Measurements from ENCODE around the gene TRIM46.
A peak's percentile ranks its signal among the peaks of the same experiment; 100 is the strongest.

The TRIM46 gene

GRCh38 chr1:155176544-155177071 lies 3.0 kb downstream of the TRIM46 start:
- H4K20me1 ChIP-seq (ENCODE audit: low read depth, low read length): no peaks in the 10 kb centered on the region
- H3K27me3 ChIP-seq (ENCODE audit: low read length): no peaks in the 10 kb centered on the region
- no peaks in the 10 kb centered on the region for H3K9me2 ChIP-seq (replicated peaks; ENCODE audit: insufficient read depth, low read length)
- H3K36me3 ChIP-seq (ENCODE audit: low read length): no peaks in the 10 kb centered on the region
- H3K9ac ChIP-seq (ENCODE audit: low read length): no peak overlapping the region
- H2AFZ ChIP-seq (ENCODE audit: low read depth, low read length, severe bottlenecking): no peak overlapping the region
- TF ChIP-seq CTCF (IDR thresholded peaks at IDR 0.05; ENCODE audit: insufficient read depth, low read length, poor library complexity, severe bottlenecking) (peak; percentile 86), EZH2phosphoT487 (conservative IDR thresholded peaks at IDR 0.05; ENCODE audit: low read length) (no peak)
- H3K79me2 ChIP-seq (ENCODE audit: insufficient read depth, low read length): peaks cover 14% of the 10 kb centered on the region
- H3F3A ChIP-seq (ENCODE audit: insufficient read depth): peaks cover 7% of the 10 kb centered on the region
- H3K4me2 ChIP-seq (ENCODE audit: low read depth, low read length, poor library complexity, severe bottlenecking): no peak overlapping the region
- no peak overlapping the region for H3K4me3 ChIP-seq (ENCODE audit: insufficient read depth, low read length, poor library complexity, severe bottlenecking)
- no peaks in the 10 kb centered on the region for H3K9me3 ChIP-seq (ENCODE audit: insufficient read depth, low read length)
- H3K27ac ChIP-seq (ENCODE audit: low read depth, low read length): no peak overlapping the region

GRCh38 chr1:155177192-155177917 lies 3.7 kb downstream of the TRIM46 start:
- H3F3A ChIP-seq (ENCODE audit: insufficient read depth): peaks cover 7% of the 10 kb centered on the region
- no peaks in the 10 kb centered on the region for H3K9me2 ChIP-seq (replicated peaks; ENCODE audit: insufficient read depth, low read length)
- TF ChIP-seq EZH2phosphoT487 (conservative IDR thresholded peaks at IDR 0.05; ENCODE audit: low read length) (no peak), CTCF (IDR thresholded peaks at IDR 0.05; ENCODE audit: insufficient read depth, low read length, poor library complexity, severe bottlenecking) (no peak)
- H3K27me3 ChIP-seq (ENCODE audit: low read length): no peaks in the 10 kb centered on the region
- no peak overlapping the region for H3K9ac ChIP-seq (ENCODE audit: low read length)
- no peaks in the 10 kb centered on the region for H4K20me1 ChIP-seq (ENCODE audit: low read depth, low read length)
- no peaks in the 10 kb centered on the region for H3K36me3 ChIP-seq (ENCODE audit: low read length)
- H2AFZ ChIP-seq (ENCODE audit: low read depth, low read length, severe bottlenecking): no peak overlapping the region
- no peak overlapping the region for H3K27ac ChIP-seq (ENCODE audit: low read depth, low read length)
- H3K79me2 ChIP-seq (ENCODE audit: insufficient read depth, low read length): peaks cover 7% of the 10 kb centered on the region
- H3K9me3 ChIP-seq (ENCODE audit: insufficient read depth, low read length): no peaks in the 10 kb centered on the region
- H3K4me2 ChIP-seq (ENCODE audit: low read depth, low read length, poor library complexity, severe bottlenecking): no peak overlapping the region
- H3K4me3 ChIP-seq (ENCODE audit: insufficient read depth, low read length, poor library complexity, severe bottlenecking): no peak overlapping the region

DNA sequence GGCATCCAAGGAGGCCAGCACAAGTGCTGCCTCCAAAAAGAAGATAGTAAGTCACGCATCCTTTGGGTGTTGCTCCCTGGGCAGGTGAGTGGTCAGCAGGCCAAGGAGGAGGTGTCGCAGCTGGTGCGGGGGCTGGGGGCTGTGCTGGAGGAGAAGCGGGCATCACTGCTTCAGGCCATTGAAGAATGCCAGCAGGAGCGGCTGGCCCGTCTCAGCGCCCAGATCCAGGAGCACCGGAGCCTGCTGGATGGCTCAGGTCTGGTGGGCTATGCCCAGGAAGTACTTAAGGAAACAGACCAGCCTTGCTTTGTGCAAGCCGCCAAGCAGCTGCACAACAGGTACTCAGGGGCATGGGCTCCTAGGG lies 4.3 kb downstream of the TRIM46 start:
- Histone ChIP-seq H2AFZ (ENCODE audit: low read depth, low read length, severe bottlenecking) (no peak overlapping the region), H3K79me2 (ENCODE audit: insufficient read depth, low read length) (peaks cover 2% of the 10 kb centered on the region; the same call in 1 of the 2 replicates), H3K27me3 (ENCODE audit: low read length) (no peaks in the 10 kb centered on the region), H3K9ac (ENCODE audit: low read length) (no peak overlapping the region), H3K36me3 (ENCODE audit: low read length) (no peaks in the 10 kb centered on the region), H3K4me2 (ENCODE audit: low read depth, low read length, poor library complexity, severe bottlenecking) (no peak overlapping the region), H3K9me2 (replicated peaks; ENCODE audit: insufficient read depth, low read length) (no peaks in the 10 kb centered on the region), H3K4me3 (ENCODE audit: insufficient read depth, low read length, poor library complexity, severe bottlenecking) (no peak overlapping the region), H3K27ac (ENCODE audit: low read depth, low read length) (no peak overlapping the region), H3K9me3 (ENCODE audit: insufficient read depth, low read length) (no peaks in the 10 kb centered on the region), H3F3A (ENCODE audit: insufficient read depth) (peaks cover 7% of the 10 kb centered on the region), H4K20me1 (ENCODE audit: low read depth, low read length) (no peaks in the 10 kb centered on the region)
- no peak for TF ChIP-seq EZH2phosphoT487 (conservative IDR thresholded peaks at IDR 0.05; ENCODE audit: low read length)
- TF ChIP-seq CTCF (IDR thresholded peaks at IDR 0.05; ENCODE audit: insufficient read depth, low read length, poor library complexity, severe bottlenecking): no peak
